Fibroblast of lung (primary cell): Measurements from ENCODE around the gene ATP10A. TPM values are rescaled to one million over a fixed set of nuclear protein-coding genes. Genes with fewer than 3 reads are reported as not detected.
A peak's percentile ranks its signal among the peaks of the same experiment; 100 is the strongest.

Experiments
- DNase-seq, 2 donors: peaks; one replicate each; pipeline versions ENCODE4 v3.0.0 to v3.0.0-alpha.2; 2010; ENCODE audit warnings: low read depth in 2 of 2
- H2AFZ ChIP-seq: 2 replicates; pipeline ENCODE4 v1.5.1; 2012; ENCODE audit warnings: low read length, control low read depth, inconsistent platforms
- H3K27ac ChIP-seq: 2 replicates; pipeline ENCODE4 v1.5.1; 2011; ENCODE audit warnings: low read length, control low read depth; ENCODE audit not compliant: insufficient read depth
- H3K27me3 ChIP-seq: 2 replicates; pipeline ENCODE4 v1.5.1; 2011; ENCODE audit warnings: mild to moderate bottlenecking, low read length; ENCODE audit not compliant: control insufficient read depth, insufficient read depth
- H3K36me3 ChIP-seq: 2 replicates; pipeline ENCODE4 v1.5.1; 2011; ENCODE audit warnings: low read length; ENCODE audit not compliant: control insufficient read depth, insufficient read depth
- H3K4me1 ChIP-seq: 2 replicates; pipeline ENCODE4 v1.5.1; 2011; ENCODE audit warnings: low read length; ENCODE audit not compliant: control insufficient read depth, insufficient read depth; ENCODE audit errors: extremely low read depth
- H3K4me2 ChIP-seq: 2 replicates; pipeline ENCODE4 v1.5.1; 2011; ENCODE audit warnings: low read length, control low read depth; ENCODE audit not compliant: insufficient read depth; ENCODE audit errors: extremely low read depth
- H3K4me3 ChIP-seq, 4 experiments: fragments of 200-600 bp in 1 of 4; sonication (generic) in 1 of 4; replicated peaks in 1 of 4; 2 replicates each; pipeline ENCODE4 v1.5.1; 2011 to 2016; ENCODE audit warnings: low read length in 4 of 4, low read depth in 3 of 4, mild to moderate bottlenecking in 3 of 4, control low read depth in 2 of 4, inconsistent platforms in 1 of 4, mixed read lengths in 1 of 4; ENCODE audit not compliant: insufficient read depth in 1 of 4; ENCODE audit errors: control extremely low read depth in 1 of 4
- H3K79me2 ChIP-seq: 2 replicates; pipeline ENCODE4 v1.5.1; 2012; ENCODE audit warnings: mild to moderate bottlenecking, low read length, inconsistent platforms; ENCODE audit not compliant: control insufficient read depth, insufficient read depth
- H3K9ac ChIP-seq: 2 replicates; pipeline ENCODE4 v1.5.1; 2011; ENCODE audit warnings: mild to moderate bottlenecking, low read length, control low read depth; ENCODE audit not compliant: insufficient read depth
- H3K9me3 ChIP-seq: 2 replicates; pipeline ENCODE4 v1.5.1; 2012; ENCODE audit warnings: low read depth, low read length; ENCODE audit not compliant: control insufficient read depth, insufficient read depth
- H4K20me1 ChIP-seq: 2 replicates; pipeline ENCODE4 v1.5.1; 2011; ENCODE audit warnings: low read length; ENCODE audit not compliant: control insufficient read depth, insufficient read depth; ENCODE audit errors: extremely low read depth
- EZH2 ChIP-seq: IDR thresholded peaks from 2 replicates; pipeline ENCODE4 v1.5.1; 2012; ENCODE audit warnings: low read length, control low read depth, mild to moderate bottlenecking; ENCODE audit errors: missing control alignments
- polyA plus RNA-seq, 2 donors: library from polyadenylated mRNA; depleted of rRNA in 1 of 2; stranded (reverse) in 1 of 2; unstranded in 1 of 2; fragments of >200 nt; gene quantifications; 2 replicates each; pipeline ENCODE4 v1.2.1, GENCODE V29; 2011 to 2012; ENCODE audit warnings: missing spikeins in 1 of 2
- total RNA-seq: library from RNA; depleted of rRNA; stranded (reverse); fragments of >200 nt; gene quantifications from 2 replicates; pipeline ENCODE4 v1.2.1, GENCODE V29; 2014
- TF ChIP-seq, protein P1 (sequence below), 2 donors: IDR thresholded peaks in 1 of 2; conservative IDR thresholded peaks in 1 of 2; 1 replicate in 1 of 2; 2 replicates in 1 of 2; pipeline ENCODE4 v1.5.1; 2011 to 2012; ENCODE audit warnings: low read length in 2 of 2, control low read depth in 1 of 2, inconsistent platforms in 1 of 2, low read depth in 1 of 2, mild to moderate bottlenecking in 1 of 2

ATP10A gene
- total and polyA plus RNA-seq, 2 donors (not counting 1 experiment from before 2014, with no cell fraction given), result 12.7 to 13.8 TPM

DNA sequence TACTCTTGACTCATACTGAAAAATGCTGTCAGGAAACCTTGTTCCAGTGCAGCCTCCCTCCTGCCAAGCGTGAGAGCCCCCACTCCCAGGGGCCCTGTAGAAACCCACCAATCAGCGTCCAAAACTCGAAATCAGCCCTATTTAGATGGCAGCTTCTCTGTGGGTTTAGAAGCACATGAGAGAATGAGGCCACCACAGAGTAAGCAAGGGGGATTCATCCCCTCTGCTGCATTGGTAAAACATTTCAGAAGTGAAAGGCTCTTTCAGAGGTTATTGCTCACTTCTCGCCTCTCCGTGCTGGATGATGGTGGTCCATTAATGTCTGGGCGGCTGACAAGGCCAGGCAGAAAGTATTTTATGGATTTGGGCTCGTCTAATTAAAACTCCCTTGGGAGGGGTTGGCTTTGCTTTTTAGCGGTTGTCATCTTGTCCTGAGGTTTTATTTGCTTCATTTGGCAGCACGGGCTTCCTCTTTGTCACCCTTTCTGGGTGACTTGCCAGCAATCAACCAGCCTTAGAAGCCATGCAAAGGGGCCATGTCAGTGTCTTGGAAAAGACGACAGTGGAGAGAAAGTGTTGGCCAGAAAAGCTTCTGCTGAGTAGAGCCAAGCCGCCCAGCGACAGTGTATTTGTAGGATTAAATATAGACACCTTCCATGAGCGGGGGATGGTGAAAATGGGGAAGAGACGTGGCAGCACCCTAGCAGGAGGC is 145.5 kb downstream of the ATP10A start:
- Histone ChIP-seq H2AFZ (no peak overlapping the region), H3K9me3 (no peaks in the 10 kb centered on the region), H3K9ac (no peak overlapping the region), H3K36me3 (peaks cover 4% of the 10 kb centered on the region), H3K27ac (no peak overlapping the region), H3K27me3 (no peaks in the 10 kb centered on the region), H3K4me3 (no peak overlapping the region), H3K4me2 (no peak overlapping the region), H3K79me2 (no peaks in the 10 kb centered on the region), H3K4me1 (no peaks in the 10 kb centered on the region), H4K20me1 (no peaks in the 10 kb centered on the region)
- peak; percentile 43 to 69 for DNase-seq
- no peak for TF ChIP-seq EZH2
- TF ChIP-seq, protein P1, sequence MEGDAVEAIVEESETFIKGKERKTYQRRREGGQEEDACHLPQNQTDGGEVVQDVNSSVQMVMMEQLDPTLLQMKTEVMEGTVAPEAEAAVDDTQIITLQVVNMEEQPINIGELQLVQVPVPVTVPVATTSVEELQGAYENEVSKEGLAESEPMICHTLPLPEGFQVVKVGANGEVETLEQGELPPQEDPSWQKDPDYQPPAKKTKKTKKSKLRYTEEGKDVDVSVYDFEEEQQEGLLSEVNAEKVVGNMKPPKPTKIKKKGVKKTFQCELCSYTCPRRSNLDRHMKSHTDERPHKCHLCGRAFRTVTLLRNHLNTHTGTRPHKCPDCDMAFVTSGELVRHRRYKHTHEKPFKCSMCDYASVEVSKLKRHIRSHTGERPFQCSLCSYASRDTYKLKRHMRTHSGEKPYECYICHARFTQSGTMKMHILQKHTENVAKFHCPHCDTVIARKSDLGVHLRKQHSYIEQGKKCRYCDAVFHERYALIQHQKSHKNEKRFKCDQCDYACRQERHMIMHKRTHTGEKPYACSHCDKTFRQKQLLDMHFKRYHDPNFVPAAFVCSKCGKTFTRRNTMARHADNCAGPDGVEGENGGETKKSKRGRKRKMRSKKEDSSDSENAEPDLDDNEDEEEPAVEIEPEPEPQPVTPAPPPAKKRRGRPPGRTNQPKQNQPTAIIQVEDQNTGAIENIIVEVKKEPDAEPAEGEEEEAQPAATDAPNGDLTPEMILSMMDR (conservative IDR thresholded peaks at IDR 0.05 in 1 of 2, IDR thresholded peaks at IDR 0.05 in 1 of 2; ENCODE audit: low read depth in 1 of 2, low read length in 2 of 2), result no peak

DNA sequence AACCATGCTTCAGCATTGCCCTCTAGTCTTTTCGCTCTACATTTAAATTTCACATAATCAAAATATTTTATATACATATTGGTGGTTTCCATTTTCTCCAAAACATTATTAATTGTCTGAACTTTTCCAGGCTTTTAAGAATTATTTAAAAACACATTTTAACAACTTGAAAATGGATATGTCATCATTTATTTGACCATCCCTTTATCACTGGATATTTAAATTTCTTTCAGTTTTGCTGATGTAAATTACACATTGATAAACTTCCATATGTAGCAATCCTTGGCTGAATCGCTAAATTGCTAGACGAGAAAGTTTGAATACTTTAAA is 146.0 kb downstream of the ATP10A start:
- Histone ChIP-seq H3K9me3 (no peaks in the 10 kb centered on the region), H3K27me3 (no peaks in the 10 kb centered on the region), H3K27ac (no peak overlapping the region), H3K79me2 (no peaks in the 10 kb centered on the region), H4K20me1 (no peaks in the 10 kb centered on the region), H3K4me3 (no peak overlapping the region), H3K4me2 (no peak overlapping the region), H3K9ac (no peak overlapping the region), H2AFZ (no peak overlapping the region), H3K36me3 (peaks cover 4% of the 10 kb centered on the region), H3K4me1 (no peaks in the 10 kb centered on the region)
- TF ChIP-seq EZH2, result no peak
- TF ChIP-seq, protein P1 (conservative IDR thresholded peaks at IDR 0.05 in 1 of 2, IDR thresholded peaks at IDR 0.05 in 1 of 2; ENCODE audit: low read depth in 1 of 2, low read length in 2 of 2), result no peak
- no peak for DNase-seq

DNA sequence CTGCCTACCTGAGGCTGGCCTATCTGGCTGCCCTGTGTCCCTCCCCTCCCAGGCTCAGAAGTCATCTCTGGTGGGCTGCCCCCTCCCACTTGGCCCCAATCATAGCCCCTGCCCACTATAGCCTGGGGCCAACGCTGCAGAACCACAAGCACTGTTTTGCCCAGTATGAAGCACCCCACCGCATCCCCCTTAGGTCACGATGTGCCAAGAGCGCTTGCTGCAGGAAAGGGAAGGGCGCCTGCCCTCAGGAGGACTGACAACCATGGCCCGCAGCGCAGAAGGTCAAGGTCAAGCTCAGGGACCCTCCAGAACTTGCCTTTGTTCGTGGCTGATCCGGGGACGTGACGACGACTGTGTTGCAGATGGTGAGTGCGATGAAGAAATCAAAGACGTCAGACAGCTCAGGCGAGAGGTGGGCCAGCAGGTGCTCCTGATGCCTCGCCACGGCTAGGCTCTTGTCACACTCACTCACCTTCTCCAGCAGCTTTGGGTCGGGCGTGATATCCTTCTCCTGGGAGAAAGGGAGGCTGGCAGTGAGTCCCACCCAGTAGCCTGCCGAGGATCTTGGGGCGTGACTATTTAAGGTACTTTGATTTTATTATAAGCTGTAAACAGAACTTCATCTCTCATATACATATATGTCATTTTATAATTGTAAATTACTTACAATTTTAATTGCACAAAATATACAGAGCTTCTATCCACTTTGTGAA is 146.6 kb downstream of the ATP10A start:
- no peak for DNase-seq
- Histone ChIP-seq H3K9ac (no peak overlapping the region), H2AFZ (no peak overlapping the region), H3K9me3 (no peaks in the 10 kb centered on the region), H3K4me1 (no peaks in the 10 kb centered on the region), H3K4me2 (no peak overlapping the region), H3K79me2 (no peaks in the 10 kb centered on the region), H3K4me3 (no peak overlapping the region), H3K36me3 (peaks cover 4% of the 10 kb centered on the region), H3K27me3 (no peaks in the 10 kb centered on the region), H4K20me1 (no peaks in the 10 kb centered on the region), H3K27ac (no peak overlapping the region)
- TF ChIP-seq, protein P1 (conservative IDR thresholded peaks at IDR 0.05 in 1 of 2, IDR thresholded peaks at IDR 0.05 in 1 of 2; ENCODE audit: low read depth in 1 of 2, low read length in 2 of 2), result no peak
- TF ChIP-seq EZH2, result no peak
